LNCaP clone FGC (cell line): ENCODE results near the gene ARID4B.

Experiments
- DNase-seq: peaks from one replicate; pipeline ENCODE4 v3.0.0-alpha.2; 2011; ENCODE audit warnings: low read depth
- H3K4me3 ChIP-seq: 2 replicates; pipeline ENCODE4 v1.5.1; 2011; ENCODE audit warnings: mild to moderate bottlenecking, low read depth, low read length, control low read depth
- CTCF ChIP-seq: IDR thresholded peaks from 2 replicates; pipeline ENCODE4 v1.5.1; 2012; ENCODE audit warnings: mild to moderate bottlenecking; ENCODE audit not compliant: control insufficient read depth, insufficient read depth; ENCODE audit errors: extremely low read depth

Gene ARID4B

GRCh38 chr1:235156740-235157139 lies 171.2 kb downstream of the ARID4B start:
- H3K4me3 ChIP-seq = no peak overlapping the region
- no peak for DNase-seq
- no peak for TF ChIP-seq CTCF

- no peak for DNase-seq
- TF ChIP-seq CTCF = no peak
- no peak overlapping the region for H3K4me3 ChIP-seq
Observed at GRCh38 chr1:235156265-235156664, 171.7 kb downstream of the ARID4B start.

- no peak for DNase-seq
- TF ChIP-seq CTCF = no peak
- H3K4me3 ChIP-seq = no peak overlapping the region
Observed at GRCh38 chr1:235152235-235152634, 175.7 kb downstream of the ARID4B start.

GRCh38 chr1:235151033-235151432 lies 176.9 kb downstream of the ARID4B start:
- no peak overlapping the region for H3K4me3 ChIP-seq
- no peak for DNase-seq
- no peak for TF ChIP-seq CTCF

GRCh38 chr1:235149824-235150223 lies 178.2 kb downstream of the ARID4B start:
- H3K4me3 ChIP-seq = no peak overlapping the region
- DNase-seq = peak; percentile 38
- no peak for TF ChIP-seq CTCF

- no peak overlapping the region for H3K4me3 ChIP-seq
- no peak for DNase-seq
- no peak for TF ChIP-seq CTCF
Observed at GRCh38 chr1:235147269-235147668, 180.7 kb downstream of the ARID4B start.

GRCh38 chr1:235145639-235146038 lies 182.3 kb downstream of the ARID4B start:
- no peak for TF ChIP-seq CTCF
- no peak for DNase-seq
- no peak overlapping the region for H3K4me3 ChIP-seq
